Measurements from ENCODE around the gene GIPC1.

DNA sequence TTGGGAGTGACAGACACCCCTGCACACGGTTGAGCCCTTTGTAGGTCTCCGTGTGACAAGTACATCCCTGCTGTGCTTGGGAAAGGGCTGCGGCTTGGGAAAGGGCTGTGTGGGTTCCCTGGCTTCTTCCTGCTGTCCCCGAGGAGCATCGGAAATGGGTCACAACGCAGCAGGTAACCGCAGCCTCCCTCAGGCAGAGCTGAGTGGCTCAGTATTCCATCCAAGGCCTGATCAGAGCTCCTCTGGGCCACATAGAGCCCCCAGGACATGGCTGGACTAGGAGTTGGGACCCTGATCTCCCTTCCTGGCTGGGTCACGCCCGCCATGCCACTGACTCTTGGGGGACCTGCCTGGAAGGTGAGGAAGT, 49.8 kb upstream of the GIPC1 start:
- TF ChIP-seq EZH2 (IDR thresholded peaks at IDR 0.05; ENCODE audit: low read depth), result no peak
- TF ChIP-seq, protein P1, sequence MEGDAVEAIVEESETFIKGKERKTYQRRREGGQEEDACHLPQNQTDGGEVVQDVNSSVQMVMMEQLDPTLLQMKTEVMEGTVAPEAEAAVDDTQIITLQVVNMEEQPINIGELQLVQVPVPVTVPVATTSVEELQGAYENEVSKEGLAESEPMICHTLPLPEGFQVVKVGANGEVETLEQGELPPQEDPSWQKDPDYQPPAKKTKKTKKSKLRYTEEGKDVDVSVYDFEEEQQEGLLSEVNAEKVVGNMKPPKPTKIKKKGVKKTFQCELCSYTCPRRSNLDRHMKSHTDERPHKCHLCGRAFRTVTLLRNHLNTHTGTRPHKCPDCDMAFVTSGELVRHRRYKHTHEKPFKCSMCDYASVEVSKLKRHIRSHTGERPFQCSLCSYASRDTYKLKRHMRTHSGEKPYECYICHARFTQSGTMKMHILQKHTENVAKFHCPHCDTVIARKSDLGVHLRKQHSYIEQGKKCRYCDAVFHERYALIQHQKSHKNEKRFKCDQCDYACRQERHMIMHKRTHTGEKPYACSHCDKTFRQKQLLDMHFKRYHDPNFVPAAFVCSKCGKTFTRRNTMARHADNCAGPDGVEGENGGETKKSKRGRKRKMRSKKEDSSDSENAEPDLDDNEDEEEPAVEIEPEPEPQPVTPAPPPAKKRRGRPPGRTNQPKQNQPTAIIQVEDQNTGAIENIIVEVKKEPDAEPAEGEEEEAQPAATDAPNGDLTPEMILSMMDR (conservative IDR thresholded peaks at IDR 0.05), result no peak

Measured in PC-9 (cell line).